Spleen (tissue), 11 donors: ENCODE measurements around the gene DUOXA2. TPM values are rescaled to one million over a fixed set of nuclear protein-coding genes. Genes with fewer than 3 reads are reported as not detected.
A peak's percentile ranks its signal among the peaks of the same experiment; 100 is the strongest.

ENCODE experiments used
- DNase-seq: peaks from one replicate; pipeline ENCODE4 v3.0.0-alpha.2; 2020
- H3K27ac ChIP-seq, 8 donors: fragments of 200-600 bp; sonication (generic) in 7 of 8; 1 replicate in 4 of 8; 2 replicates in 4 of 8; pipeline versions ENCODE4 v1.5.0 to v1.8.0; 2016 to 2021; ENCODE audit warnings: inconsistent platforms in 4 of 8, mild to moderate bottlenecking in 4 of 8, moderate library complexity in 1 of 8
- H3K27me3 ChIP-seq, 7 donors: fragments of 200-600 bp; sonication (generic) in 6 of 7; replicated peaks in 1 of 7; 1 replicate in 4 of 7; 2 replicates in 3 of 7; pipeline versions ENCODE4 v1.5.0 to v1.8.0; 2016 to 2021; ENCODE audit warnings: inconsistent platforms in 3 of 7, mild to moderate bottlenecking in 1 of 7
- H3K36me3 ChIP-seq, 6 donors: fragments of 200-600 bp; sonication (generic) in 5 of 6; 1 replicate in 4 of 6; 2 replicates in 2 of 6; pipeline versions ENCODE4 v1.5.0 to v1.8.0; 2016 to 2021; ENCODE audit warnings: inconsistent platforms in 2 of 6
- H3K4me1 ChIP-seq, 6 donors: fragments of 200-600 bp; sonication (generic) in 5 of 6; 1 replicate in 3 of 6; 2 replicates in 3 of 6; pipeline versions ENCODE4 v1.5.0 to v1.8.0; 2016 to 2021; ENCODE audit warnings: inconsistent platforms in 3 of 6
- H3K4me3 ChIP-seq, 8 donors: fragments of 200-600 bp; sonication (generic) in 7 of 8; 1 replicate in 4 of 8; 2 replicates in 4 of 8; pipeline versions ENCODE4 v1.5.0 to v1.8.0; 2016 to 2021; ENCODE audit warnings: inconsistent platforms in 4 of 8, mild to moderate bottlenecking in 4 of 8, moderate library complexity in 2 of 8
- H3K9me3 ChIP-seq, 8 donors: fragments of 200-600 bp; sonication (generic) in 7 of 8; 1 replicate in 4 of 8; 2 replicates in 4 of 8; pipeline versions ENCODE4 v1.5.0 to v1.8.0; 2016 to 2021; ENCODE audit warnings: inconsistent platforms in 4 of 8
- CTCF ChIP-seq, 11 experiments: fragments of 200-600 bp in 7 of 11; fragments of 450-650 bp in 4 of 11; sonication (generic) in 4 of 11; IDR thresholded peaks in 8 of 11; conservative IDR thresholded peaks in 3 of 11; 1 replicate in 7 of 11; 2 replicates in 4 of 11; pipeline versions ENCODE4 v1.4.0 to v1.8.0; 2016 to 2021; ENCODE audit warnings: antibody characterized with exemption in 11 of 11, inconsistent platforms in 4 of 11, mild to moderate bottlenecking in 1 of 11
- POLR2A ChIP-seq, 3 donors: fragments of 450-650 bp; IDR thresholded peaks; one replicate each; pipeline ENCODE4 v1.5.1; 2017; ENCODE audit warnings: antibody characterized with exemption in 3 of 3, mild to moderate bottlenecking in 1 of 3
- POLR2AphosphoS5 ChIP-seq, 3 donors: sonication (generic); formaldehyde crosslinking; IDR thresholded peaks; one replicate each; pipeline ENCODE4 v1.5.1; 2017; ENCODE audit warnings: antibody characterized with exemption in 3 of 3
- WGBS, 5 donors: extraction: QIAGEN DNeasy Blood & Tissue Kit in 3 of 5; methylation state at CpG; one replicate each; pipeline versions ENCODE4 v1.1.5 to v1.1.7; 2013 to 2018; 5-methylcytosine and 5-hydroxymethylcytosine counted together
- intact Hi-C: fragments of 100-400 bp; cut with DNase I; formaldehyde crosslinking; loops from one replicate; pipeline ENCODE4 v1.15.0; 2023; ENCODE audit warnings: low total_unique reads
- polyA plus RNA-seq, 3 donors: library from polyadenylated mRNA; stranded (reverse); fragments of 200-250 nt; gene quantifications; one replicate each; pipeline ENCODE4 v1.2.1, GENCODE V29; 2013
- total RNA-seq, 7 donors: library from RNA; depleted of rRNA in 3 of 7; stranded (reverse); fragments of >200 nt in 3 of 7; fragmentation: NEBNext Ultra II Directional in 4 of 7; extraction: Animal tissue kit (Norgen Biotek cat#: 25700) in 4 of 7; gene quantifications; one replicate each; pipeline versions ENCODE4 v1.1.0 to v1.2.1, GENCODE V29; 2016 to 2021
- donor health status: healthy with polysubstance abuse.
- donor health status: DM: no; HTN: no; CAD: no; lungs with moderate emphysema.
- donor health status: DM: no; HTN: no; CAD: no.
- donor health status: Bipolar disorder and iron deficiency.
- donor health status: healthy.
- donor health status: DM: no; HTN: no; CAD: no.
- donor health status: DM: yes; HTN: yes; CAD: no.

Gene DUOXA2
- total and polyA plus RNA-seq, 10 donors = 0.06 TPM; not detected in 9

- H3K4me1 ChIP-seq = peaks cover 0 to 8% (median 0%) of the 10 kb centered on the region in 6 donors
- H3K27ac ChIP-seq = no peak overlapping the region
- no peaks in the 10 kb centered on the region for H3K9me3 ChIP-seq
- intact Hi-C loops = no loop called here
- TF ChIP-seq CTCF (IDR thresholded peaks at IDR 0.05 in 8 of 11, conservative IDR thresholded peaks at IDR 0.05 in 3 of 11) (no peak), POLR2A (IDR thresholded peaks at IDR 0.05) (no peak)
- WGBS, 5 donors = 87 to 100% (median 93%) methylated on average over 10 of the region's 10 CpGs
- no peaks in the 10 kb centered on the region for H3K36me3 ChIP-seq
- H3K4me3 ChIP-seq = no peak overlapping the region
- H3K27me3 ChIP-seq = peaks cover 0 to 35% (median 8%) of the 10 kb centered on the region in 7 donors
- peak; percentile 41 for DNase-seq
Observed at GRCh38 chr15:45140557-45141250, 26.6 kb downstream of the DUOXA2 start.

- Histone ChIP-seq H3K4me1 (peaks cover 0 to 2% (median 0%) of the 10 kb centered on the region in 6 donors), H3K9me3 (no peaks in the 10 kb centered on the region), H3K36me3 (no peaks in the 10 kb centered on the region), H3K4me3 (no peak overlapping the region), H3K27me3 (peaks cover 0 to 29% (median 6%) of the 10 kb centered on the region in 7 donors), H3K27ac (no peak overlapping the region)
- intact Hi-C loops = no loop called here
- no peak for TF ChIP-seq POLR2AphosphoS5 (IDR thresholded peaks at IDR 0.05)
- no peak for TF ChIP-seq POLR2A (IDR thresholded peaks at IDR 0.05)
- no peak for TF ChIP-seq CTCF (IDR thresholded peaks at IDR 0.05 in 8 of 11, conservative IDR thresholded peaks at IDR 0.05 in 3 of 11)
- DNase-seq = peak; percentile 47
- 69 to 82% (median 75%) methylated on average over 4 to 5 of the region's 5 CpGs for WGBS, 5 donors
Observed at GRCh38 chr15:45141386-45141785, 27.3 kb downstream of the DUOXA2 start.

GRCh38 chr15:45143056-45143455 is 28.9 kb downstream of the DUOXA2 start:
- H3K4me3 ChIP-seq = no peak overlapping the region
- WGBS, 5 donors = 80 to 93% (median 89%) methylated on average over 3 to 7 of the region's 7 CpGs
- no peak for DNase-seq

More at GRCh38 chr15:45143056-45143455, 28.9 kb downstream of the DUOXA2 start:
- intact Hi-C loops = no loop called here
- Histone ChIP-seq H3K27ac (no peak overlapping the region), H3K9me3 (no peaks in the 10 kb centered on the region), H3K4me1 (no peaks in the 10 kb centered on the region), H3K27me3 (peaks cover 0 to 15% (median 0%) of the 10 kb centered on the region in 7 donors), H3K36me3 (no peaks in the 10 kb centered on the region)
- TF ChIP-seq CTCF (IDR thresholded peaks at IDR 0.05 in 8 of 11, conservative IDR thresholded peaks at IDR 0.05 in 3 of 11) (no peak), POLR2AphosphoS5 (IDR thresholded peaks at IDR 0.05) (no peak), POLR2A (IDR thresholded peaks at IDR 0.05) (no peak)
